HEK293 (cell line): ENCODE measurements around the gene CDH5.

Experiments
- TF ChIP-seq, protein P1 (sequence below): fragments of 450-650 bp; formaldehyde crosslinking; IDR thresholded peaks from 2 replicates; pipeline ENCODE4 v1.5.1; 2016; ENCODE audit warnings: missing biosample characterization, missing genetic modification characterization
- TF ChIP-seq, protein P2 (sequence below): fragments of 450-650 bp; formaldehyde crosslinking; IDR thresholded peaks from 2 replicates; pipeline ENCODE4 v1.5.1; 2016; ENCODE audit warnings: missing biosample characterization, missing genetic modification characterization
- TF ChIP-seq, protein P3 (sequence below): fragments of 450-650 bp; formaldehyde crosslinking; IDR thresholded peaks from 2 replicates; pipeline ENCODE4 v1.5.1; 2016; ENCODE audit warnings: missing biosample characterization, missing genetic modification characterization

DNA sequence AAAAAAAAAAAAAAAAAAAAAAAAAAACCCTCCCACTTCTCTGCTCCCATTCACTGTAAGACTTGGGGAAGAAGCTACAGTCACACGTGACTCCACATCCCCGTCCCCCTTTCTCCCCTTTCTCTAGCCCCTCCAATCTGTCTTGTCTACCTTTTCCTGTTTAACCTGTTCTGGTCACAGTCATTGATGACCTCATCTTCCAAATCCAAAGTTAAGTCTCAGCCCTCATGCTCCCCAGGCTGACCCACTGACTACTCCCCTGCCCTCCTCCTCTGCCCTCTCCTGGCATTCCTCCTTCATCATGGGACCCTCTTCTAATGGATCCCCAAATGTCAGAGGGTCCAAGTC lies 1.6 kb upstream of the CDH5 start:
- TF ChIP-seq, protein P1, sequence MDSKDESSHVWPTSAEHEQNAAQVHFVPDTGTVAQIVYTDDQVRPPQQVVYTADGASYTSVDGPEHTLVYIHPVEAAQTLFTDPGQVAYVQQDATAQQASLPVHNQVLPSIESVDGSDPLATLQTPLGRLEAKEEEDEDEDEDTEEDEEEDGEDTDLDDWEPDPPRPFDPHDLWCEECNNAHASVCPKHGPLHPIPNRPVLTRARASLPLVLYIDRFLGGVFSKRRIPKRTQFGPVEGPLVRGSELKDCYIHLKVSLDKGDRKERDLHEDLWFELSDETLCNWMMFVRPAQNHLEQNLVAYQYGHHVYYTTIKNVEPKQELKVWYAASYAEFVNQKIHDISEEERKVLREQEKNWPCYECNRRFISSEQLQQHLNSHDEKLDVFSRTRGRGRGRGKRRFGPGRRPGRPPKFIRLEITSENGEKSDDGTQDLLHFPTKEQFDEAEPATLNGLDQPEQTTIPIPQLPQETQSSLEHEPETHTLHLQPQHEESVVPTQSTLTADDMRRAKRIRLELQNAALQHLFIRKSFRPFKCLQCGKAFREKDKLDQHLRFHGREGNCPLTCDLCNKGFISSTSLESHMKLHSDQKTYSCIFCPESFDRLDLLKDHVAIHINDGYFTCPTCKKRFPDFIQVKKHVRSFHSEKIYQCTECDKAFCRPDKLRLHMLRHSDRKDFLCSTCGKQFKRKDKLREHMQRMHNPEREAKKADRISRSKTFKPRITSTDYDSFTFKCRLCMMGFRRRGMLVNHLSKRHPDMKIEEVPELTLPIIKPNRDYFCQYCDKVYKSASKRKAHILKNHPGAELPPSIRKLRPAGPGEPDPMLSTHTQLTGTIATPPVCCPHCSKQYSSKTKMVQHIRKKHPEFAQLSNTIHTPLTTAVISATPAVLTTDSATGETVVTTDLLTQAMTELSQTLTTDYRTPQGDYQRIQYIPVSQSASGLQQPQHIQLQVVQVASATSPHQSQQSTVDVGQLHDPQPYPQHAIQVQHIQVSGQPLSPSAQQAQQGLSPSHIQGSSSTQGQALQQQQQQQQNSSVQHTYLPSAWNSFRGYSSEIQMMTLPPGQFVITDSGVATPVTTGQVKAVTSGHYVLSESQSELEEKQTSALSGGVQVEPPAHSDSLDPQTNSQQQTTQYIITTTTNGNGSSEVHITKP (tag by site-specific recombination), result no peak
- TF ChIP-seq, protein P2, sequence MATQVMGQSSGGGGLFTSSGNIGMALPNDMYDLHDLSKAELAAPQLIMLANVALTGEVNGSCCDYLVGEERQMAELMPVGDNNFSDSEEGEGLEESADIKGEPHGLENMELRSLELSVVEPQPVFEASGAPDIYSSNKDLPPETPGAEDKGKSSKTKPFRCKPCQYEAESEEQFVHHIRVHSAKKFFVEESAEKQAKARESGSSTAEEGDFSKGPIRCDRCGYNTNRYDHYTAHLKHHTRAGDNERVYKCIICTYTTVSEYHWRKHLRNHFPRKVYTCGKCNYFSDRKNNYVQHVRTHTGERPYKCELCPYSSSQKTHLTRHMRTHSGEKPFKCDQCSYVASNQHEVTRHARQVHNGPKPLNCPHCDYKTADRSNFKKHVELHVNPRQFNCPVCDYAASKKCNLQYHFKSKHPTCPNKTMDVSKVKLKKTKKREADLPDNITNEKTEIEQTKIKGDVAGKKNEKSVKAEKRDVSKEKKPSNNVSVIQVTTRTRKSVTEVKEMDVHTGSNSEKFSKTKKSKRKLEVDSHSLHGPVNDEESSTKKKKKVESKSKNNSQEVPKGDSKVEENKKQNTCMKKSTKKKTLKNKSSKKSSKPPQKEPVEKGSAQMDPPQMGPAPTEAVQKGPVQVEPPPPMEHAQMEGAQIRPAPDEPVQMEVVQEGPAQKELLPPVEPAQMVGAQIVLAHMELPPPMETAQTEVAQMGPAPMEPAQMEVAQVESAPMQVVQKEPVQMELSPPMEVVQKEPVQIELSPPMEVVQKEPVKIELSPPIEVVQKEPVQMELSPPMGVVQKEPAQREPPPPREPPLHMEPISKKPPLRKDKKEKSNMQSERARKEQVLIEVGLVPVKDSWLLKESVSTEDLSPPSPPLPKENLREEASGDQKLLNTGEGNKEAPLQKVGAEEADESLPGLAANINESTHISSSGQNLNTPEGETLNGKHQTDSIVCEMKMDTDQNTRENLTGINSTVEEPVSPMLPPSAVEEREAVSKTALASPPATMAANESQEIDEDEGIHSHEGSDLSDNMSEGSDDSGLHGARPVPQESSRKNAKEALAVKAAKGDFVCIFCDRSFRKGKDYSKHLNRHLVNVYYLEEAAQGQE (tag by site-specific recombination), result no peak
- TF ChIP-seq, protein P3, sequence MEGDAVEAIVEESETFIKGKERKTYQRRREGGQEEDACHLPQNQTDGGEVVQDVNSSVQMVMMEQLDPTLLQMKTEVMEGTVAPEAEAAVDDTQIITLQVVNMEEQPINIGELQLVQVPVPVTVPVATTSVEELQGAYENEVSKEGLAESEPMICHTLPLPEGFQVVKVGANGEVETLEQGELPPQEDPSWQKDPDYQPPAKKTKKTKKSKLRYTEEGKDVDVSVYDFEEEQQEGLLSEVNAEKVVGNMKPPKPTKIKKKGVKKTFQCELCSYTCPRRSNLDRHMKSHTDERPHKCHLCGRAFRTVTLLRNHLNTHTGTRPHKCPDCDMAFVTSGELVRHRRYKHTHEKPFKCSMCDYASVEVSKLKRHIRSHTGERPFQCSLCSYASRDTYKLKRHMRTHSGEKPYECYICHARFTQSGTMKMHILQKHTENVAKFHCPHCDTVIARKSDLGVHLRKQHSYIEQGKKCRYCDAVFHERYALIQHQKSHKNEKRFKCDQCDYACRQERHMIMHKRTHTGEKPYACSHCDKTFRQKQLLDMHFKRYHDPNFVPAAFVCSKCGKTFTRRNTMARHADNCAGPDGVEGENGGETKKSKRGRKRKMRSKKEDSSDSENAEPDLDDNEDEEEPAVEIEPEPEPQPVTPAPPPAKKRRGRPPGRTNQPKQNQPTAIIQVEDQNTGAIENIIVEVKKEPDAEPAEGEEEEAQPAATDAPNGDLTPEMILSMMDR (tag by site-specific recombination), result no peak
